ENCODE results near the gene SMCHD1. TPM values are rescaled to one million over a fixed set of nuclear protein-coding genes. Genes with fewer than 3 reads are reported as not detected.

SMCHD1 gene
- 100 to 1,000 TPM in 1 of 4 donors, 10 to 100 TPM in 3; 35.5 to 126 (median 41.3) TPM for total RNA-seq

DNA sequence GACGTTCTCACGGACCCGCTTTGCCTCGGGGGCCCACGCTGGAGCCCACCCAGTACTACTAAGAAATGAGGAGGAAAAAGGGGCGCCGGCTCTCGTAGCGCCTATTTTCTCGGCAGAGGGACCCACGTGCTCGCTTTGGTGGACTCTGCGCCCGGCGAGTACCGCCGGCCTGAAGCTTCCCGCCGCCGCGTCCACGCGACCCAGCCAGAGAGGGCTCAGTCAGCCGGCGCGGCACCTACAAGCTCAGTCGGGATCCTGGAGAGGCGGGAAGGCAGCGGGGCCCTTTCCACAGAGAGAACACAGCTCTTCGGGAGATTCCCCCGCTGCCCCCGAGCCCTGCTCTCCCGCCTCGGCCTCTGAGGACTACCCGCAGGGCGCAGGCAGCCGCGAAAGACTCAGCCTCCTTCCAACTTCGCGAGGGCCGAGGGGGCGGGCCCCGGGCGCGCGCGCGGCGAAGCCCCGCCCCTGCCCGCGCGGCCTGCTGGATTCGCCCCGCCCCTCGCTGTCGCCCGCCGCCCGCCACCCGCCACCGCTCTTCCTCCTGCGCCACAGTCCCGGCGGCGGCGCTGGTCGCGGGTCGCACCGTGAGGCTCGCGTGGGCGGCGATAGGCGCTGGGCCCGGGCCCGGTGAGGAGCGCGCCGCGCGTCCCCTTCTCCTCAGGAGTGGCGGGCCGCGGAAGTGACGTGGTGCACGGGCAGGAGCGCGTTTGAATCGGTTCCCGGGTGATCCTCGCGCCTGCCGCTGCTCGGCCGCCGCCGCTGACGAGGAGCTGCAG, at the start of gene SMCHD1:
Gene SMCHD1, plus strand, starts transcription at position 549 of the 776 bp plus-strand sequence. CDS start 350 bp downstream, outside the sequence.
- H3K4me3 ChIP-seq: peak within 1 kb of the TSS; percentile 91
- no peaks in the 10 kb centered on the region for H3K9me3 ChIP-seq
- WGBS: 0% methylated on average over 7 of the region's 100 CpGs
- H3K36me3 ChIP-seq: no peaks in the 10 kb centered on the region
- H3K4me1 ChIP-seq: peaks cover 25% of the 10 kb centered on the region
- H3K27me3 ChIP-seq: no peaks in the 10 kb centered on the region
- peak within 1 kb of the TSS; percentile 99 for H3K27ac ChIP-seq
- DNase-seq (ENCODE audit: low spot score in 2 of 2): peak; percentile 91 to 92
- no peak for TF ChIP-seq EP300 (IDR thresholded peaks at IDR 0.05)
- peak; percentile 82 to 93 for TF ChIP-seq POLR2A (IDR thresholded peaks at IDR 0.05)
- peak in 2 of 3 donors; percentile 20 to 32 for TF ChIP-seq POLR2AphosphoS5 (IDR thresholded peaks at IDR 0.05)

DNA sequence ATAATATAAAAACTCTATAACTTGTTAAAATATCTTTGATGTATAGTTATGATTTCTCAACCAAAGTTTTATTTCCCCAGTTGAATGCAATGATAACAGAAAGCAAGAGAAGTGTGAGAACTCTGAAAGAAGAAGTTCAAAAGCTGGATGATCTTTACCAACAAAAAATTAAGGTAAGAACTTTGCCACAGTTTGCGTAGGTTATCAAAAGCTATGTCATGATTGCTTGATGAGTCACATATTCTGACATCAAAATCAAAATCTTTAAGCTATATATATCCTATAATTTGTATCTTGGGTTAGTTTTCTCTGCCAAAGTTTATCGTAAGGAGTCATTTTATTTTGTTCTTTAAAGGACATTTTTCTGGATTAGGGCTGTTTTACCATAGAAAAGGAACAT, 49.2 kb upstream of the SMCHD1 start:
- no peak overlapping the region for H3K27ac ChIP-seq

DNA sequence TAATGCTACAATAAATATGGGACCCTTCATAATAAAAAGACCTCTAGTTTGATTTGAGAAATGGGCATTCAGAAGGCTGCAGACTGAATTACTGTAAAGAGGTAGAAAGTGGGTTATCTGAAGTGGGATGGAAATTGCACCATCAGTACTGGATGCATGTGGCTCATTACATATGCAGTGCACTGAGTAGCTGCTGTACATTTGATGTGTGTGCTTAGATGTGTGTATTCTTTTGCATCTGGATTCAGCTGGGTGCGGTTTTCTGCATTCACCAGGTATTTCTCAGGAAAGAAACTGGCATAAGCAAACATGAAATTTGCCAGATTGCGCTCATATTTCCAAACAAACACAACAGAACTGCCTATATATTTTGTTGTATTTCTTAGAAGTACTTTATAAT, 45.9 kb upstream of the SMCHD1 start:
- Histone ChIP-seq H3K27ac (no peak overlapping the region), H3K9me3 (no peaks in the 10 kb centered on the region), H3K36me3 (no peaks in the 10 kb centered on the region), H3K4me3 (no peak overlapping the region), H3K27me3 (no peaks in the 10 kb centered on the region), H3K4me1 (no peaks in the 10 kb centered on the region)
- TF ChIP-seq POLR2AphosphoS5 (IDR thresholded peaks at IDR 0.05) (no peak), EP300 (IDR thresholded peaks at IDR 0.05) (no peak), POLR2A (IDR thresholded peaks at IDR 0.05) (no peak)
- TF ChIP-seq, protein P1, sequence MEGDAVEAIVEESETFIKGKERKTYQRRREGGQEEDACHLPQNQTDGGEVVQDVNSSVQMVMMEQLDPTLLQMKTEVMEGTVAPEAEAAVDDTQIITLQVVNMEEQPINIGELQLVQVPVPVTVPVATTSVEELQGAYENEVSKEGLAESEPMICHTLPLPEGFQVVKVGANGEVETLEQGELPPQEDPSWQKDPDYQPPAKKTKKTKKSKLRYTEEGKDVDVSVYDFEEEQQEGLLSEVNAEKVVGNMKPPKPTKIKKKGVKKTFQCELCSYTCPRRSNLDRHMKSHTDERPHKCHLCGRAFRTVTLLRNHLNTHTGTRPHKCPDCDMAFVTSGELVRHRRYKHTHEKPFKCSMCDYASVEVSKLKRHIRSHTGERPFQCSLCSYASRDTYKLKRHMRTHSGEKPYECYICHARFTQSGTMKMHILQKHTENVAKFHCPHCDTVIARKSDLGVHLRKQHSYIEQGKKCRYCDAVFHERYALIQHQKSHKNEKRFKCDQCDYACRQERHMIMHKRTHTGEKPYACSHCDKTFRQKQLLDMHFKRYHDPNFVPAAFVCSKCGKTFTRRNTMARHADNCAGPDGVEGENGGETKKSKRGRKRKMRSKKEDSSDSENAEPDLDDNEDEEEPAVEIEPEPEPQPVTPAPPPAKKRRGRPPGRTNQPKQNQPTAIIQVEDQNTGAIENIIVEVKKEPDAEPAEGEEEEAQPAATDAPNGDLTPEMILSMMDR (IDR thresholded peaks at IDR 0.05): no peak
- WGBS: 100% methylated on average over 2 of the region's 2 CpGs
- no peak for DNase-seq (ENCODE audit: low spot score in 2 of 2)

More for the DNA sequence above, 49.2 kb upstream of the SMCHD1 start:
- no peak overlapping the region for H3K4me3 ChIP-seq
- H3K4me1 ChIP-seq: no peaks in the 10 kb centered on the region
- no peaks in the 10 kb centered on the region for H3K36me3 ChIP-seq
- TF ChIP-seq EP300 (IDR thresholded peaks at IDR 0.05): no peak
- TF ChIP-seq, protein P1 (IDR thresholded peaks at IDR 0.05): no peak
- no peak for TF ChIP-seq POLR2A (IDR thresholded peaks at IDR 0.05)
- no peak for TF ChIP-seq POLR2AphosphoS5 (IDR thresholded peaks at IDR 0.05)
- H3K27me3 ChIP-seq: no peaks in the 10 kb centered on the region
- DNase-seq (ENCODE audit: low spot score in 2 of 2): no peak
- no peaks in the 10 kb centered on the region for H3K9me3 ChIP-seq
- 68% methylated on average over 2 of the region's 2 CpGs for WGBS

DNA sequence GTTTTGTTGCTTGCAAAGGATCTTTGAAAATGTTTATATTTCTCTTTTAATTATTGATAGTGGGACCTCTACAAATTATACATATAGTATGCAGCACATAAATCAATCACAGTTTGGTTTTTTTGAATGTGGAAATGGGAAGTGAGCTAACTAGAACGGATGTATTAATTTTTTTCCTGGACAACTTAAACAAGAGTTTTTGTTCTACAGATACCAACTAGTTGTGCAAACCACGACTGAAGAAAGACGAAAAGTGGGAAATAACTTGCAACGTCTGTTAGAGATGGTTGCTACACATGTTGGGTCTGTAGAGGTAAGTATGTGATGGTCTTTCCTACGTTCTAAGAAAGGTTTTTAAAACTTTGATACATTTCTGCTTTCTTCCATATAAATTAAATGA, 45.0 kb upstream of the SMCHD1 start:
- TF ChIP-seq, protein P1 (IDR thresholded peaks at IDR 0.05): no peak
- TF ChIP-seq POLR2A (IDR thresholded peaks at IDR 0.05) (no peak), EP300 (IDR thresholded peaks at IDR 0.05) (no peak), POLR2AphosphoS5 (IDR thresholded peaks at IDR 0.05) (no peak)
- WGBS: 90% methylated on average over 5 of the region's 5 CpGs
- no peak for DNase-seq (ENCODE audit: low spot score in 2 of 2)
- Histone ChIP-seq H3K36me3 (no peaks in the 10 kb centered on the region), H3K27ac (no peak overlapping the region), H3K9me3 (no peaks in the 10 kb centered on the region), H3K27me3 (no peaks in the 10 kb centered on the region), H3K4me1 (no peaks in the 10 kb centered on the region), H3K4me3 (no peak overlapping the region)

DNA sequence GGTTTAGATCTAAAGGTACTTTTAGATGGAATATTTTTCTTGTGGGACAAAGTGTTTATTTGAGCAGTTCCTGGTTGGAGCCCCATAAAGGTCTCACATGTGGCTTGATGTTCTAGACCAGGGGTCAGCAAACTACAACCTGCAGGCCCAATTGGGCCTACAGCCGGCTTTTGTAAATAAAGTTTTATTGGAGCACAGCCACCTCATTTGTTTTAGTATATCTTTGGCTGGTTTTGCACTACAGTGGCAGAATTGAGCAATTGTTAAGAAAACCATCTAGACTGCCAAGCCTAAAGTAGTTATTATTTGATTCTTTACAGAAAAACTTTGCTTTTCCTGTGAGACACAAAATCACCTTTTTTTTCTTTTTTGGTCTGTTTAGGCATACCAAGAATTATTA, 42.5 kb upstream of the SMCHD1 start:
- TF ChIP-seq, protein P1 (IDR thresholded peaks at IDR 0.05): no peak
- TF ChIP-seq EP300 (IDR thresholded peaks at IDR 0.05): no peak
- TF ChIP-seq POLR2A (IDR thresholded peaks at IDR 0.05): no peak
- no peak for TF ChIP-seq POLR2AphosphoS5 (IDR thresholded peaks at IDR 0.05)
- Histone ChIP-seq H3K36me3 (no peaks in the 10 kb centered on the region), H3K9me3 (no peaks in the 10 kb centered on the region), H3K27ac (no peak overlapping the region), H3K4me1 (no peaks in the 10 kb centered on the region), H3K4me3 (no peak overlapping the region), H3K27me3 (no peaks in the 10 kb centered on the region)
- DNase-seq (ENCODE audit: low spot score in 2 of 2): no peak
- 86% methylated on average over 1 of the region's 1 CpG for WGBS
